Hindlimb muscle (tissue), 1 donor: ENCODE data around the gene OR7C1. TPM values are rescaled to one million over a fixed set of nuclear protein-coding genes. Genes with fewer than 3 reads are reported as not detected.
"Not testable (repeated sequence)": the region's sequence is repeated elsewhere in the genome, so short reads cannot be mapped to it uniquely, and the experiment has no call there.

ENCODE experiments used
- DNase-seq: peaks from one replicate; pipeline ENCODE4 v3.0.0-alpha.2; 2013
- polyA plus RNA-seq: library from polyadenylated mRNA; unstranded; fragments of 120-200 nt; gene quantifications from one replicate; pipeline ENCODE4 v1.2.1, GENCODE V29; 2013; ENCODE audit not compliant: insufficient read length

OR7C1 gene
- polyA plus RNA-seq, 1 donor, result 0.18 TPM

GRCh38 chr19:14765403-14765802 lies 69.6 kb downstream of the OR7C1 start:
- DNase-seq, result not testable (repeated sequence)

- no peak for DNase-seq
Observed at GRCh38 chr19:14764401-14764800, 70.6 kb downstream of the OR7C1 start.

DNA sequence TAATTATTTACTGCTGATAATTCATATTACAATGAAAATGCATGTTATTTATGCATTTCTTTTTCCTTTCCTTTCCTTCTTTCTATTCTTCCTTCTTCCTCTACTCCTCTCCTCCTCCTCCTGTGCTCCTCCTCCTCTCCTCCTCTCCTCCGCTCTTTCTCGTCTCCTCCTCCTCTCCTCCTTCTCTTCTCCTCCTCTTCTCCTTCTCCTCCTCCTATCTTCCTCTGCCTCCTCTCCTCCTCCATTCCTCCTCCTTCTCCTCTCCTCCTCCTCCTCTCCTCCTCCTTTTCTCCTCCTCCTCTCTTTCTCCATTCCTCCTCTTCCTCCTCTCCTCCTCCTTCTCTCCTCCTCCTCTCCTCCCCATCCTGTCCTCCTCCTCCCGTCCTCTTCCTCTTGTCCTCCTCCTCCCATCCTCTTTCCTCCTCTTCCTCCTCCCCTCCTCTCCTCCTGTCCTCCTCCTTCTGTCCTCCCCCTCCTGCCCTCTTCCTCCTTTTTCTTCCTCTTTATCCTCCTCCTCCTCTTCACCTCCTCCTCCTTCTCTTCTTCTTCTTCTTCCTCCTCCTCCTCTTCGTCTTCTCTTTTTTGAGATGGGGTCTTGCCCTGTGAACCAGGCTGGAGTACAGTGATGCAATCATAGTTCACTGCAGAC lies 71.4 kb downstream of the OR7C1 start:
- no peak for DNase-seq

DNA sequence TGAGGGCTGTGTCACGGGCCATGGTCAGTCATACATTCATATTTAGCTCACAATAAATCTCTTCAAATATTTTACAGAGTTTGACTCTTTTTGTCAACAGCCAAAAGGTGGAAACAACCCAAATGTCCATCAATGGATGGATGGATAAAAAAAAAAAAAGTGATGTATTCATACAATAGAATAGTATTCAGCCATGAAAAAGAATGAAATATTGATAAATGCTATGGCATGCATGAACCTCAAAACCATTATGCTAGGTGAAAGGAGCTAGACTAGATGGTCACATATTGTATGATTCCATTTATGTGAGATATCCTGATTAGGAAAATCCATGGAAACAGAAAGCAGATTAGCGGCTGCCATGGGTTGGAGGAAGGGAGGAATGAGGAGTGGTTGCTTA lies 72.9 kb downstream of the OR7C1 start:
- no peak for DNase-seq

GRCh38 chr19:14761607-14762006 lies 73.4 kb downstream of the OR7C1 start:
- no peak for DNase-seq

DNA sequence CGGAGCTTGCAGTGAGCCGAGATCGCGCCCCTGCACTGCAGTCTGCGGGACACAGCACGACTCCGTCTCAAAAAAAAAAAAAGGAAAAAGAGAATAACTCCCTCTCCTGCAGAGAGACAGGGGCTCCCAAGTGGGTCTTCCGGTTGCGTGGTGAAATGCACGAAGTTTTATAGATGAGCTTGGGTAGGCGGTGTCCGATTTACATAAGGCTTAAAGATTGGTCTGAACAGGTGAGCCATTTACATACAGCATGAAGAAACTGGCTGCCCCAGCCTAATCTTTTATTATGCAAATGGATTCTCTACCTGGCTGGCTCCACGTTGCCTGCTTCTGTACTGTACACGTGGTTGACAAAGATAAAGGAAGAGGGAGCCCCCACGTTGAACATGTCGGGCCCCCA lies 76.2 kb downstream of the OR7C1 start:
- DNase-seq, result no peak

DNA sequence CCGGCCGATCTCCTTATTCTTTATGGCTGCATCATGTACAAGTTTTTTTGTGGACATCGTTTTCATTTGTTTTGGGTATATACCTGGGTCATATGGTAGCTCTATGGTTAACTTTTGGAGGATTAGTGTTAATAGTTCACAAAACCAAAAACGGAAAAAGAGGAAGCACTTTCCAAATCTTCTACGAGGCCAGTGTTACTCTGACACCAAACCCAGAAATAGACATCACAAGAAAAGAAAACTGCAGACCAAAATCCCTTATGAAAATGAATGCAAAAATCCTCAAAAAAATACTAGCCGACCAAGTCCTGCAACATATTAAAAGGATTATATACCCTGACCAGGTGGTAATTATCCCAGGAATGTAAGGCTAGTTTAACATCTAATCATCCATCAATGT lies 86.4 kb downstream of the OR7C1 start:
- no peak for DNase-seq

Other genes with a start within 250 kb of the OR7C1 start
- gene ADGRE3, start 160.3 kb downstream of the OR7C1 start, polyA plus RNA-seq, result not detected
- gene ZNF333, start 145.1 kb downstream of the OR7C1 start, polyA plus RNA-seq, result 22.5 TPM
- 1.4 TPM for gene ADGRE2, start 56.6 kb downstream of the OR7C1 start, polyA plus RNA-seq
- gene OR7A5, start within 50 bp of the OR7C1 start, polyA plus RNA-seq, result not detected
- not detected for gene OR7A10, start 13.7 kb upstream of the OR7C1 start, polyA plus RNA-seq
- gene OR7A17, start 50.9 kb upstream of the OR7C1 start, polyA plus RNA-seq, result not detected
- not detected for gene OR7C2, start 106.3 kb upstream of the OR7C1 start, polyA plus RNA-seq
- 0.35 TPM for gene SLC1A6, start 144.7 kb upstream of the OR7C1 start, polyA plus RNA-seq
- 0.31 TPM for gene CASP14, start 214.3 kb upstream of the OR7C1 start, polyA plus RNA-seq
- gene OR1I1, start 247.0 kb upstream of the OR7C1 start, polyA plus RNA-seq, result 0.03 TPM